Pancreas (tissue), 10 donors: ENCODE measurements around the gene SLC39A3. TPM values are rescaled to one million over a fixed set of nuclear protein-coding genes. Genes with fewer than 3 reads are reported as not detected.

Experiments used
- ATAC-seq, 4 donors: fragments of 200-7000 bp; cut with Tn5 transposase; one replicate each; pipeline versions ENCODE4 v1.8.0 to v1.9.1; 2020; ENCODE audit warnings: mild to moderate bottlenecking in 4 of 4, moderate library complexity in 4 of 4
- DNase-seq, 6 donors: peaks; one replicate each; pipeline ENCODE4 v3.0.0-alpha.2; 2020
- FAIRE-seq: peaks from 2 replicates; lab custom pipeline; 2012; peaks lifted over from hg19 to GRCh38; lab: Jason Lieb, UNC
- H3K27ac ChIP-seq, 4 donors: fragments of 200-600 bp; sonication (generic); 1 replicate in 3 of 4; 2 replicates in 1 of 4; pipeline versions ENCODE4 v1.5.0 to v1.8.0; 2020
- H3K27me3 ChIP-seq, 4 donors: fragments of 200-600 bp; one replicate each; pipeline ENCODE4 v1.8.0; 2021
- H3K36me3 ChIP-seq, 3 donors: fragments of 200-600 bp; sonication (generic) in 1 of 3; one replicate each; pipeline versions ENCODE4 v1.5.0 to v1.8.0; 2020 to 2021
- H3K4me1 ChIP-seq, 3 donors: fragments of 200-600 bp; one replicate each; pipeline ENCODE4 v1.8.0; 2021
- H3K4me3 ChIP-seq, 4 donors: fragments of 200-600 bp; sonication (generic) in 2 of 4; one replicate each; pipeline versions ENCODE4 v1.5.0 to v1.8.0; 2020 to 2021
- H3K9me3 ChIP-seq, 4 donors: fragments of 200-600 bp; one replicate each; pipeline ENCODE4 v1.8.0; 2021
- WGBS, 2 donors: extraction: QIAGEN DNeasy Blood & Tissue Kit; methylation state at CpG; one replicate each; pipeline ENCODE4 v1.1.7; 2013; 5-methylcytosine and 5-hydroxymethylcytosine counted together
- intact Hi-C, 3 donors: fragments of 100-400 bp; cut with DNase I; formaldehyde crosslinking; loops; one replicate each; pipeline versions ENCODE4 v1.11.1 to v1.14.2; 2022
- polyA plus RNA-seq, 2 donors: library from polyadenylated mRNA; stranded (reverse); fragments of 200-250 nt; gene quantifications; one replicate each; pipeline ENCODE4 v1.2.3, GENCODE V29; 2013
- total RNA-seq, 6 donors: library from RNA; stranded (reverse); fragmentation: NEBNext Ultra II Directional in 4 of 6; extraction: Animal tissue kit (Norgen Biotek cat#: 25700) in 4 of 6; gene quantifications; one replicate each; pipeline versions ENCODE4 v1.2.1 to v1.2.4, GENCODE V29; 2021 to 2023
- TF ChIP-seq, protein P1 (sequence below), 4 donors: fragments of 200-600 bp; sonication (generic) in 3 of 4; IDR thresholded peaks; one replicate each; pipeline versions ENCODE4 v1.5.0 to v1.8.0; 2021; ENCODE audit warnings: antibody characterized with exemption in 4 of 4
- donor health status: healthy with polysubstance abuse.
- donor health status: DM: no; HTN: no; CAD: no; lungs with moderate emphysema.
- donor health status: DM: no; HTN: no; CAD: no.
- donor health status: control.
- donor health status: control.
- donor health status: Bipolar disorder and iron deficiency.
- donor health status: DM: yes; HTN: yes; CAD: no.
- donor health status: DM: no; HTN: no; CAD: no.
- donor health status: DM: no; HTN: no; CAD: no.
- donor health status: DM: yes; HTN: yes; CAD: no.

SLC39A3 gene
- total and polyA plus RNA-seq, 8 donors = 8.7 to 25.6 (median 13.0) TPM

DNA sequence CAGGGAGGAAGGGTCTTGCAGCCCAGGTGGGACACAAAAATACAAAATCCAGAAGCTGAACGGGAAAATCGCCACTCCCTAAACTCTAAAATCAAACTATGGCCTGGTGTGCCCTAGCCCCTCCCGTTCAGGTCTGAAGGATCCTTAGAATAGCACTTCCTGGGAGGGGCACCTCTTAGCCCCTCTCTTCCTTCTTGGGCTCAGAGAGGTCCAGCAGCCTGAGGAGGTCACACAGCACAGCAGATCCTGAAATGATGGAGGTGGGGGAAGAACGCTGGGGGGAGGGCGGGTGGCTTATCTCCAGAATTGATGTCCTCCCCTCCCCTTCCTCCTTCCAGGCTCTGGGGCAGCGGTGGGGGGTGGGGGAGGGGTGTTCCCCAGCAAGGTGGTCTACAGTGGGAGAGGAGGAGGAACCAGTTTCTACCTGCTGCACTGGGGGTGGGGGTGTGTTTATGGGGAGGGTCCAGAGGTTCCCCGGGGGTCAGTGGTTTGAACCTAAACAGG, 20.5 kb downstream of the SLC39A3 start:
- H3K9me3 ChIP-seq = no peaks in the 10 kb centered on the region
- DNase-seq (no peak), ATAC-seq (no peak), FAIRE-seq (no peak)
- H3K4me1 ChIP-seq = peaks cover 0 to 4% (median 0%) of the 10 kb centered on the region in 3 donors
- no peaks in the 10 kb centered on the region for H3K36me3 ChIP-seq
- TF ChIP-seq, protein P1, sequence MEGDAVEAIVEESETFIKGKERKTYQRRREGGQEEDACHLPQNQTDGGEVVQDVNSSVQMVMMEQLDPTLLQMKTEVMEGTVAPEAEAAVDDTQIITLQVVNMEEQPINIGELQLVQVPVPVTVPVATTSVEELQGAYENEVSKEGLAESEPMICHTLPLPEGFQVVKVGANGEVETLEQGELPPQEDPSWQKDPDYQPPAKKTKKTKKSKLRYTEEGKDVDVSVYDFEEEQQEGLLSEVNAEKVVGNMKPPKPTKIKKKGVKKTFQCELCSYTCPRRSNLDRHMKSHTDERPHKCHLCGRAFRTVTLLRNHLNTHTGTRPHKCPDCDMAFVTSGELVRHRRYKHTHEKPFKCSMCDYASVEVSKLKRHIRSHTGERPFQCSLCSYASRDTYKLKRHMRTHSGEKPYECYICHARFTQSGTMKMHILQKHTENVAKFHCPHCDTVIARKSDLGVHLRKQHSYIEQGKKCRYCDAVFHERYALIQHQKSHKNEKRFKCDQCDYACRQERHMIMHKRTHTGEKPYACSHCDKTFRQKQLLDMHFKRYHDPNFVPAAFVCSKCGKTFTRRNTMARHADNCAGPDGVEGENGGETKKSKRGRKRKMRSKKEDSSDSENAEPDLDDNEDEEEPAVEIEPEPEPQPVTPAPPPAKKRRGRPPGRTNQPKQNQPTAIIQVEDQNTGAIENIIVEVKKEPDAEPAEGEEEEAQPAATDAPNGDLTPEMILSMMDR (IDR thresholded peaks at IDR 0.05) = no peak
- no peaks in the 10 kb centered on the region for H3K27me3 ChIP-seq
- no peak overlapping the region for H3K27ac ChIP-seq
- WGBS, 2 donors = 66 to 77% methylated on average over 7 of the region's 7 CpGs
- intact Hi-C loops = no loop called here
- H3K4me3 ChIP-seq = no peak overlapping the region

DNA sequence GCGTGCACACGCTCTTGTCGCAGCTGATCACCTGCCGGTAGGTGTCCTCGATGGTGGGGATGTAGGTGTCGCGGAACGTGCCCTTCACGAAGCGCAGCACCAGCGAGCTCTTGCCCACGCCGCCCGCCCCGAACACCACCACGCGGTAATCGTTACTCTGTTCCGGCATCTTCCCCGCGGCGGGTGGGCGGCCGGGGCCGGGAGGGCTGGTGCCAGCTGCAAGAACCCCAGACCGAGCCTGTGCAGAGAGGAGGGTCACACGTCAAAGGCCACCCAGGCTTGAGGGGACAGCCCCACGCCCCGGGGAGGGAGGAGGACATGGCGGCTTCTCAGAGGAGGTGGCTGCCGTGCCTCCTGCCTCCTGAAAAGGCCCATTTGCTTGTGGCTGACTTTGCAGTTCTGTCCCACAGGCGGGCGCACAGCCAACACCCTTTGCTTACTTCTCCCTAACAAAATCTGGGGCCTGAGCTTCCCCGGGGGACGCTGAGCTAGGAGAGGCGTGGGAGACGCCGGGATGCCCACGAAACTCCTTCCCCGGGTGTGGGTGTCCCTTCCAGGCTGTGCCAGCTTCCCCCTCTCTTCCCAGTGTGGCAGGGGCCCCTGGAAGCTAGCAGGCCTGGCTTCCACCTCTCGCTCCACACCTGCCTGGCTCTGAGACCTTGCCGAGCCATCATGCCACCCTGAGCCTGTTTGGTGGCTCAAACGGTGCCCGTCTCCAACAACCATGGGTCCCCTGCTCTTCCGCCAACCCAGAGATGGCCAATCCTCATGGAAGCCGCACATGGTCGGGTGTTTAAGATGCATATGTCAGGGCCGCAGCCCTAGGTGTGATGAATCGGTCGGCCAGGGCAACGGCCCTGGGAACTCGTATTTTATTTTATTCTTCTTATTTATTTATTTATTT, 21.9 kb downstream of the SLC39A3 start:
- Histone ChIP-seq H3K9me3 (no peaks in the 10 kb centered on the region), H3K27me3 (no peaks in the 10 kb centered on the region), H3K27ac (no peak overlapping the region), H3K4me3 (no peak overlapping the region), H3K36me3 (no peaks in the 10 kb centered on the region), H3K4me1 (peaks cover 0 to 4% (median 0%) of the 10 kb centered on the region in 3 donors)
- TF ChIP-seq, protein P1 (IDR thresholded peaks at IDR 0.05) = no peak
- ATAC-seq = no peak
- DNase-seq = peak in 1 of 6 donors; percentile 70
- FAIRE-seq = no peak
- WGBS, 2 donors = 91 to 92% methylated on average over 47 to 52 of the region's 52 CpGs
- intact Hi-C loops = no loop called here

DNA sequence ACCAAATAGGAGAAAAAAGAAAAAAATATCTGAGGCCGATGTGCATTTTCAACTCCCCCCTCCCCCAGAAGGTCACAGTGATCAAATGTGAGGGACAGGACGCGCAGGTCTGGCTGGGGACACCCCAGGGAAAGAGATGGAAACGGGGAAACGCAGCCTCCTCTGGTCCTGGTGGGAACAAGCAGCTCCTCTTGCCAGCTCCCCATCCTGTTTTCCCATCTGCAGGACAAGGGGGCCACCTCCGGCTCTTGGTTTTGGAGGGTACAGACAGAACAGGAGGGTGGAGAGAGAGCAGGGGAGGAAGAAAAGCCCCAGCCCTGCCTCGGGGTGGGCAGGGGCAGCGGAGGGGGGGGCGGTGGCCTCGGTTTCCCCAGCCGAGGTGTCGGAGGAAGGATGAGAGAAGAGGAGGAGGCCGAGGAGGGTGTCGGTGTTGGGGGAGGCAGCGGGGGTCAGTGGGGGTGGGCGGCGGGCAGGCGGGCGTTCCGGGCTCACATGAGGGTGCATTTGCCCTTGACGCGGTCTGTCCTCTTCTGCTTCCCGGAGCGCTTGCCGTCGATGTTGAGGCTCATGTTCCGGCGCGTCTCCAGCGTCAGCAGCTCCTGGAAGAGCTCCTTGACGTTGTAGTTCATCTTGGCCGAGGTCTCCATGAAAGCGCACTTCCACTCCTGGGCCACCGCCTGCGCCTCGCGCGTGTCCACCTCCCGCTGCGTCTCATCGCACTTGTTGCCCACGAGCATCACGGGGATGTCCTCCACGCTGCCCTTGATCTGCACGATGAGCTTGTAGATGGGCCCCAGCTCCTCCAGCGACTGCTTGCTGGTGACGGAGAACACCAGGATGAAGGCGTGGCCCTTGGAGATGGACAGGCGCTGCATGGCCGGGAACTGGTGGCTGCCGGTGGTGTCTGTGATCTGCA, 22.8 kb downstream of the SLC39A3 start:
- no peaks in the 10 kb centered on the region for H3K9me3 ChIP-seq
- intact Hi-C loops = no loop called here
- FAIRE-seq (no peak), ATAC-seq (no peak), DNase-seq (peak in 1 of 6 donors; percentile 48)
- H3K27me3 ChIP-seq = no peaks in the 10 kb centered on the region
- H3K4me1 ChIP-seq = peaks cover 0 to 4% (median 0%) of the 10 kb centered on the region in 3 donors
- H3K4me3 ChIP-seq = no peak overlapping the region
- TF ChIP-seq, protein P1 (IDR thresholded peaks at IDR 0.05) = no peak
- 93 to 95% methylated on average over 48 to 51 of the region's 51 CpGs for WGBS, 2 donors
- no peaks in the 10 kb centered on the region for H3K36me3 ChIP-seq
- no peak overlapping the region for H3K27ac ChIP-seq

DNA sequence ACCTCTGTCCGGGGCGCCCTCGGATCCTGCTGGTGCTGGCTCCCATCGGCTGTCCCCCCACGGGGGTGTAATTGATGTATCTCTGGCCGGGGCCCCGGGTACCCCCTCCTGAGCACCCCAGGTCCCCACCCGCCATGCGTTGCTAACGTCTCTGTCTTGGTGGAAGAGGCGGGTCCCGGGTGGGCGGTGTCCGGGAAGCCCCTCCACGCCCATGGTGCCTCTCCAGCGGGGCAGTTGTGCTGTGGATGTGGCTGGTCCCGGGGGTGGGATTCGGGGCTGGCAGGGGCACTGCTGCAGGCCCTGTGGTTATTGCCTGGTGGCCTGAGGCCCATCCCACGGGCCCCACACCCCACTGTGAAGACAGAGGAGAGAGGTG, 23.6 kb downstream of the SLC39A3 start:
- no peaks in the 10 kb centered on the region for H3K36me3 ChIP-seq
- intact Hi-C loops = no loop called here
- TF ChIP-seq, protein P1 (IDR thresholded peaks at IDR 0.05) = no peak
- no peaks in the 10 kb centered on the region for H3K9me3 ChIP-seq
- no peaks in the 10 kb centered on the region for H3K27me3 ChIP-seq
- H3K4me3 ChIP-seq = no peak overlapping the region
- FAIRE-seq (no peak), ATAC-seq (no peak), DNase-seq (peak in 1 of 6 donors; percentile 64)
- H3K4me1 ChIP-seq = peaks cover 0 to 4% (median 0%) of the 10 kb centered on the region in 3 donors
- H3K27ac ChIP-seq = no peak overlapping the region
- 95% methylated on average over 16 to 19 of the region's 19 CpGs for WGBS, 2 donors
